Activated CD8-positive, alpha-beta T cell treated with anti-CD3 and anti-CD28 coated beads for 36 hours (primary cell): Measurements from ENCODE around the gene UBAC2. TPM values are rescaled to one million over a fixed set of nuclear protein-coding genes. Genes with fewer than 3 reads are reported as not detected.

Source experiments
- ATAC-seq: fragments of 200-7000 bp; cut with Tn5 transposase; one replicate; pipeline ENCODE4 v1.10.0; 2021; ENCODE audit warnings: mild to moderate bottlenecking, moderate library complexity
- CTCF ChIA-PET: fragments of 350-600 bp; sonication (Branson Sonifier 250); formaldehyde crosslinking; loops from one replicate; lab custom pipeline; 2021; ENCODE audit warnings: antibody characterized with exemption; lab: Charles Lee
- POLR2A ChIA-PET: fragments of 350-600 bp; sonication (Branson Sonifier 250); formaldehyde crosslinking; loops from one replicate; lab custom pipeline; 2021; ENCODE audit warnings: antibody characterized with exemption; lab: Charles Lee
- DNase-seq: peaks from one replicate; pipeline ENCODE4 v3.0.0-alpha.2; 2020
- H3K27ac Mint-ChIP-seq: one replicate; pipeline ENCODE4 v1.8.0; 2021; ENCODE audit warnings: mild to moderate bottlenecking, mixed read lengths
- H3K27me3 Mint-ChIP-seq: one replicate; pipeline ENCODE4 v1.8.0; 2021; ENCODE audit warnings: mixed read lengths
- H3K36me3 Mint-ChIP-seq: one replicate; pipeline ENCODE4 v1.8.0; 2021; ENCODE audit warnings: low read depth, mixed read lengths
- H3K4me1 Mint-ChIP-seq: one replicate; pipeline ENCODE4 v1.8.0; 2021; ENCODE audit warnings: low read depth, mixed read lengths
- H3K4me3 Mint-ChIP-seq: one replicate; pipeline ENCODE4 v1.8.0; 2021; ENCODE audit warnings: mild to moderate bottlenecking, moderate library complexity, mixed read lengths
- H3K9me3 Mint-ChIP-seq: one replicate; pipeline ENCODE4 v1.8.0; 2021; ENCODE audit warnings: mixed read lengths
- CTCF ChIP-seq: fragments of 200-600 bp; IDR thresholded peaks from one replicate; pipeline ENCODE4 v1.8.0; 2022; ENCODE audit warnings: antibody characterized with exemption, mild to moderate bottlenecking
- intact Hi-C: fragments of 100-400 bp; cut with micrococcal nuclease; formaldehyde crosslinking; loops from one replicate; pipeline ENCODE4 v1.10.0; 2022
- total RNA-seq, 2 experiments: library from RNA; stranded (reverse); gene quantifications; one replicate each; pipeline ENCODE4 v1.2.3, GENCODE V29; 2021

UBAC2 gene
- total RNA-seq, 2 experiments from 2014 or later = 63.7 to 68.4 TPM

DNA sequence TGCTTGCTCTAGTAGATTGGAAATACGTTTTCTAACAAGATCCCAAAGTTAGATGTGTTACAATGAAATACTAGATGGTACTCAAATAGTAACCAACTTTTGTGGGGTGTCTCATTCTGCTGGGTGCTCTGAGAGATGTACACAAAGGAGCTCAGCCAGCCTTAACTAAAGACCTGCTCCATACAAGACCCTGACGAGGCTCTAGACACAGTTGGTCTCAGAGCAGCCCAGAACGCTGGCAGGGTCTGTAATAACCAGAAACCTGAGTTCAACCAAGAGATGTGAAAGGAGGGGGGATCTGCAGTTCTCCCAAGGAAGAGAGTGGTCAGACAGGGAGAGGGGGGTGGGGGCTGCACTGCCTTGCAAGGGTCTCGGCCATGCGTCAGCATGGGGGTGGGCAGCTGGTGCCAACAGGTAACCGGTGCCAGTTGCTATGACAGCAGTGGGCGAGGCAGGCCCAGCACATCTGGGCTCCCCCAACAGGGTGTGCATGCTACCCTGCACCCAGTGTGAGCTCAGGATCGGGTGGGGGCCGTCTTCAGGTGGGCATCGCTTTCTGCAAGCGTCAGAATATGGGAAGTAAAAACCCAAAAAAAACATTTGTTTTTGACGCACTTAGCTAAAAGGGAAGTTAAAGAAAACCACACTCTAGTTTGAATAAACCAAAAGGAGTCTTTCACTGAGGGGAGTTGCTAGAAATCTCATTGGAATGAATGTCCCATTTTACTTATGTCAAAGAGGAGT, 174.5 kb downstream of the UBAC2 start:
- CTCF ChIA-PET = interaction anchor here (4.3 to 19.3 kb wide), 3 partner anchors 12 to 105 kb away, joined by 19 to 395 read pairs (median 280); no protein-coding TSS in a partner anchor
- ATAC-seq = peak; percentile 41
- POLR2A ChIA-PET = interaction anchor here (0.6 to 1.6 kb wide), 6 partner anchors 8 to 813 kb away, joined by 3 to 6 read pairs (median 3); no protein-coding TSS in a partner anchor

DNA sequence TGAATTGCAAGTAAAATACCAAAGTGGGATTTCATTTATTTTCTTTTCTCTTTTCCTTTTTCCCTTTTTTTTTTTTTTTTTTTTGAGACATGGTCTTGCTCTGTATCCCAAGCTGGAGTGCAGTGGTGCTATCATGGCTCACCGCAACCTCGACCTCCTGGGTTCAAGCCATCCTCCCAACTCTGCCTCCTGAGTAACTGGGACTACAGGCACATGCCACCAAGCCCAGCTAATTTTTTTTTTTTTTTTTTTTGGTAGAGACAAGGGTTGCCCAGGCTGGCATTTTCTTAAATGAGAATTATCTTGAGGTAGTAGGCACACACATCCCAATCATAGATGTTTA, 175.1 kb downstream of the UBAC2 start:
- ChIA-PET CTCF (interaction anchor here (4.3 to 19.3 kb wide), 3 partner anchors 11 to 106 kb away, joined by 19 to 395 read pairs (median 280); no protein-coding TSS in a partner anchor), POLR2A (interaction anchor here (0.6 to 1.6 kb wide), 7 partner anchors 8 to 813 kb away, joined by 3 to 6 read pairs (median 3); no protein-coding TSS in a partner anchor)
- DNase-seq (no peak), ATAC-seq (no peak)
- H3K4me3 Mint-ChIP-seq = no peak overlapping the region
- intact Hi-C loops = no loop called here
- H3K9me3 Mint-ChIP-seq = no peaks in the 10 kb centered on the region
- peaks cover 86% of the 10 kb centered on the region for H3K4me1 Mint-ChIP-seq
- no peak for TF ChIP-seq CTCF
- H3K27ac Mint-ChIP-seq = peak overlapping the region; percentile 56
- peaks cover 77% of the 10 kb centered on the region for H3K36me3 Mint-ChIP-seq
- H3K27me3 Mint-ChIP-seq = no peaks in the 10 kb centered on the region

More for the DNA sequence above, 174.5 kb downstream of the UBAC2 start:
- Mint-ChIP-seq H3K4me1 (peaks cover 86% of the 10 kb centered on the region), H3K36me3 (peaks cover 79% of the 10 kb centered on the region), H3K9me3 (no peaks in the 10 kb centered on the region), H3K4me3 (no peak overlapping the region), H3K27me3 (no peaks in the 10 kb centered on the region), H3K27ac (peak overlapping the region; percentile 81)
- DNase-seq = peak; percentile 42
- TF ChIP-seq CTCF = no peak
- intact Hi-C loops = no loop called here

DNA sequence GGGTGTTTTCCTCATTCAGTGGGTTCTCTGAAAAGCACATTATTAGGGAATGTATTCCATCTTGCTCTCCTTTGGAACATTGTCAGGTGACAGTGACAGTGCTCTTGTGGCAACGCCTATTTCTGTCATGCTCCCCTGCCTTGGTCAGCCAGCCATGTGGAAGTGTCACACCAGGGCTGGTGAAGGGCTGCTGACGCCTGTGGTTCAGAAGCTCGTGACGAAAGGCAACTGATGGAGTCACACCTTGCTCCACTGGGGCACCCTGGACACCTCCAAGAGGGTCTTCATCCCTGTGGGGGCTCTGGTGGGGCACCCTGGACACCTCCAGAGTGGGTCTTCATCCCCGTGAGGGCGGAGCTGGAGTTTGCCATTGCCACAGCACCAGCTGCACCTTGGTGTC, 175.5 kb downstream of the UBAC2 start:
- no peak for TF ChIP-seq CTCF
- peak overlapping the region; percentile 56 for H3K27ac Mint-ChIP-seq
- ChIA-PET POLR2A (interaction anchor here (1.1 to 1.6 kb wide), 4 partner anchors 10 to 58 kb away, joined by 3 to 6 read pairs (median 4); no protein-coding TSS in a partner anchor), CTCF (interaction anchor here (4.3 to 19.3 kb wide), 3 partner anchors 11 to 106 kb away, joined by 19 to 395 read pairs (median 280); no protein-coding TSS in a partner anchor)
- no peak for ATAC-seq
- no peak for DNase-seq
- no peaks in the 10 kb centered on the region for H3K27me3 Mint-ChIP-seq
- peaks cover 75% of the 10 kb centered on the region for H3K36me3 Mint-ChIP-seq
- H3K4me3 Mint-ChIP-seq = no peak overlapping the region
- intact Hi-C loops = no loop called here
- H3K4me1 Mint-ChIP-seq = peaks cover 86% of the 10 kb centered on the region
- H3K9me3 Mint-ChIP-seq = no peaks in the 10 kb centered on the region

- ATAC-seq (no peak), DNase-seq (no peak)
- no peaks in the 10 kb centered on the region for H3K27me3 Mint-ChIP-seq
- no peak overlapping the region for H3K4me3 Mint-ChIP-seq
- intact Hi-C loops = no loop called here
- no peaks in the 10 kb centered on the region for H3K9me3 Mint-ChIP-seq
- ChIA-PET POLR2A (interaction anchor here (1.1 kb wide), 1 partner anchor 57 kb away, joined by 3 read pairs; no protein-coding TSS in a partner anchor), CTCF (interaction anchor here (4.3 to 19.3 kb wide), 3 partner anchors 10 to 107 kb away, joined by 19 to 395 read pairs (median 280); no protein-coding TSS in a partner anchor)
- H3K36me3 Mint-ChIP-seq = peaks cover 81% of the 10 kb centered on the region
- TF ChIP-seq CTCF = no peak
- H3K27ac Mint-ChIP-seq = peak overlapping the region; percentile 53
- peaks cover 87% of the 10 kb centered on the region for H3K4me1 Mint-ChIP-seq
These were observed 176.3 kb downstream of the UBAC2 start for GRCh38 chr13:99376924-99377323.
